CD14-positive monocyte (primary cell): Measurements from ENCODE around the gene PRDM13. TPM values are rescaled to one million over a fixed set of nuclear protein-coding genes. Genes with fewer than 3 reads are reported as not detected.
A peak's percentile ranks its signal among the peaks of the same experiment; 100 is the strongest.

ENCODE experiments used
- DNase-seq, 3 donors: peaks; one replicate each; pipeline ENCODE4 v3.0.0-alpha.2; 2011 to 2022
- H2AFZ ChIP-seq: 2 replicates; pipeline ENCODE4 v1.6.0; 2012; ENCODE audit warnings: mild to moderate bottlenecking, low read depth, low read length, inconsistent platforms; ENCODE audit not compliant: insufficient read depth, poor library complexity, severe bottlenecking
- H3K27ac ChIP-seq, 2 donors: 1 replicate in 1 of 2; 2 replicates in 1 of 2; pipeline ENCODE4 v1.5.1; 2012 to 2013; ENCODE audit warnings: low read length in 2 of 2, control low read depth in 1 of 2, inconsistent platforms in 1 of 2, low read depth in 1 of 2, mild to moderate bottlenecking in 1 of 2
- H3K27me3 ChIP-seq, 2 donors: one replicate each; pipeline versions ENCODE4 v1.6.0 to v1.6.1; 2011 to 2013; ENCODE audit warnings: low read length in 2 of 2; ENCODE audit not compliant: control insufficient read depth in 2 of 2, insufficient read depth in 2 of 2
- H3K36me3 ChIP-seq, 2 donors: replicated peaks in 1 of 2; 1 replicate in 1 of 2; 2 replicates in 1 of 2; pipeline versions ENCODE4 v1.5.1 to v1.6.1; 2012 to 2013; ENCODE audit warnings: low read length in 2 of 2, control low read depth in 1 of 2, inconsistent platforms in 1 of 2, mild to moderate bottlenecking in 1 of 2; ENCODE audit not compliant: insufficient read depth in 2 of 2, control insufficient read depth in 1 of 2
- H3K4me1 ChIP-seq, 2 donors: 1 replicate in 1 of 2; 2 replicates in 1 of 2; pipeline versions ENCODE4 v1.5.1 to v1.6.1; 2012 to 2013; ENCODE audit warnings: low read length in 2 of 2, control low read depth in 1 of 2, inconsistent platforms in 1 of 2, mild to moderate bottlenecking in 1 of 2, moderate library complexity in 1 of 2; ENCODE audit not compliant: insufficient read depth in 2 of 2, control insufficient read depth in 1 of 2
- H3K4me2 ChIP-seq: replicated peaks from 2 replicates; pipeline ENCODE3; 2012; ENCODE audit warnings: low read length, moderate library complexity, mild to moderate bottlenecking; ENCODE audit not compliant: poor library complexity, severe bottlenecking; ENCODE audit errors: extremely low read depth
- H3K4me3 ChIP-seq, 3 experiments: fragments of 200-600 bp in 1 of 3; sonication (generic) in 1 of 3; replicated peaks in 1 of 3; 1 replicate in 2 of 3; 2 replicates in 1 of 3; pipeline ENCODE4 v1.5.1; 2011 to 2013; ENCODE audit warnings: low read length in 3 of 3, mild to moderate bottlenecking in 3 of 3, control low read depth in 2 of 3, low read depth in 2 of 3, inconsistent platforms in 1 of 3, moderate library complexity in 1 of 3
- H3K79me2 ChIP-seq: 2 replicates; pipeline ENCODE4 v1.6.0; 2012; ENCODE audit warnings: mild to moderate bottlenecking, control low read depth, inconsistent platforms, low read length, moderate library complexity; ENCODE audit not compliant: insufficient read depth
- H3K9ac ChIP-seq: 2 replicates; pipeline ENCODE4 v1.6.0; 2017; ENCODE audit warnings: low read length, mild to moderate bottlenecking; ENCODE audit not compliant: insufficient read depth, poor library complexity, severe bottlenecking
- H3K9me3 ChIP-seq, 2 donors: replicated peaks in 1 of 2; 1 replicate in 1 of 2; 2 replicates in 1 of 2; pipeline versions ENCODE4 v1.5.1 to v1.6.1; 2012 to 2013; ENCODE audit warnings: low read length in 2 of 2, control low read depth in 1 of 2; ENCODE audit not compliant: control insufficient read depth in 1 of 2, insufficient read depth in 1 of 2
- H4K20me1 ChIP-seq: 2 replicates; pipeline ENCODE4 v1.6.0; 2012; ENCODE audit warnings: mild to moderate bottlenecking, low read length, control low read depth, moderate library complexity; ENCODE audit not compliant: insufficient read depth
- H3K27ac Mint-ChIP-seq, 7 donors: one replicate each; pipeline ENCODE4 v1.8.0; 2020; ENCODE audit warnings: mild to moderate bottlenecking in 7 of 7, mixed read lengths in 7 of 7, moderate library complexity in 6 of 7, inconsistent platforms in 2 of 7
- H3K27me3 Mint-ChIP-seq, 3 donors: one replicate each; pipeline ENCODE4 v1.8.0; 2021 to 2022; ENCODE audit warnings: low read depth in 3 of 3, mild to moderate bottlenecking in 3 of 3, mixed read lengths in 3 of 3, moderate library complexity in 3 of 3, inconsistent platforms in 1 of 3
- H3K36me3 Mint-ChIP-seq, 2 donors: one replicate each; pipeline ENCODE4 v1.8.0; 2020; ENCODE audit warnings: mixed read lengths in 2 of 2, inconsistent platforms in 1 of 2, mild to moderate bottlenecking in 1 of 2
- H3K4me1 Mint-ChIP-seq: one replicate; pipeline ENCODE4 v1.8.0; 2020; ENCODE audit warnings: mild to moderate bottlenecking, mixed read lengths
- H3K4me3 Mint-ChIP-seq, 2 donors: one replicate each; pipeline ENCODE4 v1.8.0; 2020; ENCODE audit warnings: mild to moderate bottlenecking in 2 of 2, mixed read lengths in 2 of 2, moderate library complexity in 1 of 2
- H3K9me3 Mint-ChIP-seq, 7 donors: one replicate each; pipeline ENCODE4 v1.8.0; 2020 to 2022; ENCODE audit warnings: mixed read lengths in 7 of 7, mild to moderate bottlenecking in 6 of 7, moderate library complexity in 6 of 7, inconsistent platforms in 2 of 7
- WGBS: methylation state at CpG from one replicate; pipeline ENCODE4 v1.1.5; 2013; ENCODE audit warnings: missing lambda C conversion rate; ENCODE audit not compliant: insufficient coverage; 5-methylcytosine and 5-hydroxymethylcytosine counted together
- intact Hi-C, 2 donors: fragments of 100-400 bp; cut with micrococcal nuclease; formaldehyde crosslinking; loops; one replicate each; pipeline versions ENCODE4 v1.15.0 to v1.15.1; 2023
- polyA plus RNA-seq, 3 donors: library from polyadenylated mRNA; depleted of rRNA in 1 of 3; unstranded in 2 of 3; stranded (reverse) in 1 of 3; fragments of 300-500 nt in 2 of 3; fragments of >200 nt in 1 of 3; fragmentation: Illumina TruSeq in 2 of 3; gene quantifications; 1 replicate in 2 of 3; 2 replicates in 1 of 3; pipeline ENCODE4 v1.2.3, GENCODE V29; 2012 to 2021
- TF ChIP-seq, protein P1 (sequence below): fragments of 200-600 bp; IDR thresholded peaks from one replicate; pipeline ENCODE4 v1.8.0; 2022; ENCODE audit warnings: antibody characterized with exemption, mild to moderate bottlenecking

PRDM13 gene
- polyA plus RNA-seq, 3 donors = not detected

DNA sequence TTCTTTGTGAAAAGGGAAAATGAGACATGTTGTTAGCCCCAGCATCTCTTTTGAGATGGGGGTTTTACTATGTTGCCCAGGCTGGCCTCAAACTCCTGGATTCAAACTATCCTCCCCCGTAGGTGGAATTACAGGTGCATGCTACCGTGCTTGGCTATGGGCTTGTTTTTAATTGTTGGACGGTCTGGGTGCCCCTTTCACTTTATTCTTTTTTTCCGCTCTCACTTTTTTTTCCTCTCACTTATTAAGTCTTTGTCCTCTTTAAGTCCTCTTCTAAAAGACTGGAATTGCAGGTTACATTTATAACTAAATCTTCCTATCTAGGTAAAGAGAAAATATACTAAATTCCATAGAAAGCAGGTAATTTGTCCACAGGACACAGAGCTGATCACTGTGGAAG is 18.8 kb upstream of the PRDM13 start:
- H3K9me3 Mint-ChIP-seq = peaks cover 0 to 13% (median 7%) of the 10 kb centered on the region in 7 donors
- H3K27me3 Mint-ChIP-seq = peaks cover 59 to 78% (median 62%) of the 10 kb centered on the region in 3 donors
- peaks cover 0 to 9% of the 10 kb centered on the region in 2 donors for H3K36me3 Mint-ChIP-seq
- Histone ChIP-seq H3K4me1 (peaks cover 39 to 42% of the 10 kb centered on the region in 2 donors), H3K27me3 (peaks cover 28 to 62% of the 10 kb centered on the region in 2 donors), H2AFZ (no peak overlapping the region), H3K4me2 (no peak overlapping the region), H4K20me1 (no peaks in the 10 kb centered on the region), H3K9me3 (no peaks in the 10 kb centered on the region), H3K9ac (no peak overlapping the region), H3K4me3 (no peak overlapping the region), H3K27ac (no peak overlapping the region), H3K79me2 (no peaks in the 10 kb centered on the region), H3K36me3 (no peaks in the 10 kb centered on the region)
- H3K4me1 Mint-ChIP-seq = peaks cover 45% of the 10 kb centered on the region
- intact Hi-C loops = no loop called here
- H3K27ac Mint-ChIP-seq = no peak overlapping the region
- H3K4me3 Mint-ChIP-seq = peak overlapping the region in 1 of 2 donors; percentile 94
- no CpG with 5 or more reads among the region's 4 CpGs for WGBS
- no peak for DNase-seq
- TF ChIP-seq, protein P1, sequence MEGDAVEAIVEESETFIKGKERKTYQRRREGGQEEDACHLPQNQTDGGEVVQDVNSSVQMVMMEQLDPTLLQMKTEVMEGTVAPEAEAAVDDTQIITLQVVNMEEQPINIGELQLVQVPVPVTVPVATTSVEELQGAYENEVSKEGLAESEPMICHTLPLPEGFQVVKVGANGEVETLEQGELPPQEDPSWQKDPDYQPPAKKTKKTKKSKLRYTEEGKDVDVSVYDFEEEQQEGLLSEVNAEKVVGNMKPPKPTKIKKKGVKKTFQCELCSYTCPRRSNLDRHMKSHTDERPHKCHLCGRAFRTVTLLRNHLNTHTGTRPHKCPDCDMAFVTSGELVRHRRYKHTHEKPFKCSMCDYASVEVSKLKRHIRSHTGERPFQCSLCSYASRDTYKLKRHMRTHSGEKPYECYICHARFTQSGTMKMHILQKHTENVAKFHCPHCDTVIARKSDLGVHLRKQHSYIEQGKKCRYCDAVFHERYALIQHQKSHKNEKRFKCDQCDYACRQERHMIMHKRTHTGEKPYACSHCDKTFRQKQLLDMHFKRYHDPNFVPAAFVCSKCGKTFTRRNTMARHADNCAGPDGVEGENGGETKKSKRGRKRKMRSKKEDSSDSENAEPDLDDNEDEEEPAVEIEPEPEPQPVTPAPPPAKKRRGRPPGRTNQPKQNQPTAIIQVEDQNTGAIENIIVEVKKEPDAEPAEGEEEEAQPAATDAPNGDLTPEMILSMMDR = no peak

DNA sequence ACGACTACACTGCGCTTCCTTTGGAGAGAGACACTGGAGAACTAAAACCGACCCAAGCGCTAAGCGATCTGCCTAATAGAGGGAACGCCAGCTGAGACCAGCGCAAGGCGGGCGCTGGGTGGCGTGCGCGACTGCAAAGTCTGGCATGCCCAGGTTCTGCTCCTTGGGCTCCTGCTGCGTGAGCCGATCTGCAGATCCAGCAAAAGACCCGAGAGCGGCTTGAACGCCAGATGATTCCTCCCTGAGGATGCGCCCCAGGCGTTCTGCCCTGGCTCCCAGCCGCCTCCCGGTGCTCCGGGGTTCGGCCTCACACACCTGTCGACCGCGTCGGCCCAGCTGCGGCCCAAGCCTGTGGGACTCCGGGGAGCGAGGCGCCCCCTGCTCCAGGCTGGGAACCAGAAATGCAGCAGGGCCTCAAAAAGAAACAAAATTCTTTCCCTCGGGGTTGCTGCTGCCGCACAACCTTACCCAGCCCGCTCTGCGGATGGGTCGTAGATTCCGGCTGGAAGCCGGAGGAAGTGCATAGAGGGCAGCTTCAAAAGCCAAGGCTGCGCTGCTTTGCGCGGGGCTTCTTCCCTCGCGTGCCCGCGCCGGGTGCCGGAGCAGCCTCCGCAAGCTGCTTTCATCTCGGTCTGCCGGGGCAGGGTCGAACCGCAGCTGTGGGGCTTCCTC is 17.9 kb upstream of the PRDM13 start:
- TF ChIP-seq, protein P1 = peak; percentile 51
- peak overlapping the region in 1 of 7 donors; percentile 62 for H3K27ac Mint-ChIP-seq
- intact Hi-C loops = no loop called here

More for the DNA sequence above, 17.9 kb upstream of the PRDM13 start:
- Histone ChIP-seq H3K27ac (no peak overlapping the region), H4K20me1 (no peaks in the 10 kb centered on the region), H3K9ac (peak overlapping the region; percentile 16), H3K36me3 (no peaks in the 10 kb centered on the region), H3K4me3 (peak overlapping the region; percentile 15 to 73 (median 47)), H2AFZ (peak overlapping the region; percentile 79), H3K4me2 (peak overlapping the region; percentile 80), H3K4me1 (peaks cover 47 to 52% of the 10 kb centered on the region in 2 donors), H3K9me3 (no peaks in the 10 kb centered on the region), H3K79me2 (no peaks in the 10 kb centered on the region), H3K27me3 (peaks cover 28 to 60% of the 10 kb centered on the region in 2 donors)
- under 1% methylated on average over 39 of the region's 52 CpGs for WGBS
- peaks cover 0 to 13% (median 7%) of the 10 kb centered on the region in 7 donors for H3K9me3 Mint-ChIP-seq
- peaks cover 59 to 71% (median 60%) of the 10 kb centered on the region in 3 donors for H3K27me3 Mint-ChIP-seq
- H3K4me1 Mint-ChIP-seq = peaks cover 53% of the 10 kb centered on the region
- peaks cover 0 to 9% of the 10 kb centered on the region in 2 donors for H3K36me3 Mint-ChIP-seq
- peak overlapping the region; percentile 81 to 94 for H3K4me3 Mint-ChIP-seq
- peak; percentile 47 to 58 (median 58) for DNase-seq
